Hepatocyte (in vitro differentiated cells): ENCODE measurements around the gene TAX1BP1.

Source experiments
- EZH2 ChIP-seq: fragments of 200-600 bp; sonication (generic); IDR thresholded peaks from 2 replicates; pipeline ENCODE4 v1.6.1; 2016; ENCODE audit warnings: antibody characterized with exemption, mild to moderate bottlenecking, borderline replicate concordance
- TF ChIP-seq, protein P1 (sequence below): fragments of 200-600 bp; sonication (generic); IDR thresholded peaks from 2 replicates; pipeline ENCODE4 v1.5.1; 2016; ENCODE audit warnings: antibody characterized with exemption, mild to moderate bottlenecking; ENCODE audit not compliant: poor library complexity

- TF ChIP-seq, protein P1, sequence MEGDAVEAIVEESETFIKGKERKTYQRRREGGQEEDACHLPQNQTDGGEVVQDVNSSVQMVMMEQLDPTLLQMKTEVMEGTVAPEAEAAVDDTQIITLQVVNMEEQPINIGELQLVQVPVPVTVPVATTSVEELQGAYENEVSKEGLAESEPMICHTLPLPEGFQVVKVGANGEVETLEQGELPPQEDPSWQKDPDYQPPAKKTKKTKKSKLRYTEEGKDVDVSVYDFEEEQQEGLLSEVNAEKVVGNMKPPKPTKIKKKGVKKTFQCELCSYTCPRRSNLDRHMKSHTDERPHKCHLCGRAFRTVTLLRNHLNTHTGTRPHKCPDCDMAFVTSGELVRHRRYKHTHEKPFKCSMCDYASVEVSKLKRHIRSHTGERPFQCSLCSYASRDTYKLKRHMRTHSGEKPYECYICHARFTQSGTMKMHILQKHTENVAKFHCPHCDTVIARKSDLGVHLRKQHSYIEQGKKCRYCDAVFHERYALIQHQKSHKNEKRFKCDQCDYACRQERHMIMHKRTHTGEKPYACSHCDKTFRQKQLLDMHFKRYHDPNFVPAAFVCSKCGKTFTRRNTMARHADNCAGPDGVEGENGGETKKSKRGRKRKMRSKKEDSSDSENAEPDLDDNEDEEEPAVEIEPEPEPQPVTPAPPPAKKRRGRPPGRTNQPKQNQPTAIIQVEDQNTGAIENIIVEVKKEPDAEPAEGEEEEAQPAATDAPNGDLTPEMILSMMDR, result no peak
- TF ChIP-seq EZH2, result no peak
Observed at GRCh38 chr7:27737616-27738015, 2.3 kb upstream of the TAX1BP1 start.
